HG02852 (cell line): ENCODE measurements around the gene NRIP2.

Source experiments
- ATAC-seq: cut with Tn5 transposase; IDR thresholded peaks from one replicate; pipeline ENCODE4 v1.9.1; 2021; ENCODE audit warnings: mild to moderate bottlenecking, moderate library complexity; ENCODE audit not compliant: unreplicated experiment

The NRIP2 gene

DNA sequence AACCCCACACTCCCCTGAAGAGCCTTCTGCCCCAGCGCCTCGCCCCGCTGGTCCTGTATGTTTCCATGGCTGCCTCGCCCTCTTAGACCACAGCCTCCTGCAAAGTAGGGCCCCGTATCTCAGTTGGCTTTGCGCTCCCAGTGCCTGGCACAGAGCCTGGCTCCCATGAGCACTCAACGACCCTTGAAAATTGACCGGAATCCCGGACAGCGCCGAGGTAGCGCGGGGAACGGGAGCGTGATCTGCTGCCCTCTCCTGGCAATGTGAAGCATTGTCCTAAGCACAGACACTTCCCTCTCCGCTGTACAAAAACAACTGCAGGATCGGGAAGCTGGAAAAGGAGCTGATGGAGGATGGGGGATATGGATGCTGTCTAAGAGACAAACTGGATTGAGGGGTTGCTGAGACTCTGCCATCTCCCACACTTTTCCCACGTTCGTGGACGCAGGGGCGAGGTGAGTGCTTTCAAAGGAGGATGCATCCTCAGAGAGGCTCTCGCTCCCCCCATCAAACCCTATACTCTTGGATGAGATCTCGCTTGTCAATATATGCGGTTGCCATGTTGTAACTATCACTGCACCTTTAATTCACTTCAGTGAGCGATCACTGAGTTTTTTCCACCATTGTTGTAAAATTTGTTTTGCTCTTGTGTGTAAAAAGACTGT is 50.8 kb downstream of the NRIP2 start:
- ATAC-seq: no peak

DNA sequence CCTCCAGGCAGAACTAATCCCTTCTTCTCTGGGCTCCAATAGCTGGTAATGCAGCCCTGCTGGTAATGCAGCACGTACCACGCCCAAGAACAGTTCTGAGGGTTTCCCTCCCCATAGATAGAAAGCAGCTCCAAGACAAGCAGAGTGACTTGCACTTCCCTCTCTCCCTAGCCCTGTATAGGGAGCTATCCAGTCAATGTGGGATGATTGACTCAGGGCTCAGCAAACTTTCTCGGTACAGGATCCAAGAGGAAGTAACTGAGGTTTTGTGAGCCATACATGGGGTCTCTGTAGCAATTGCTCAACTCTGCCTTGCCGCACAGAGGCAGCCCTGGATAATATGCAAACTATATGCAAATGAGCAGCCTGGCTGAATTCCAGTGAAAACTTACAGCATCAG is 55.6 kb downstream of the NRIP2 start:
- no peak for ATAC-seq

DNA sequence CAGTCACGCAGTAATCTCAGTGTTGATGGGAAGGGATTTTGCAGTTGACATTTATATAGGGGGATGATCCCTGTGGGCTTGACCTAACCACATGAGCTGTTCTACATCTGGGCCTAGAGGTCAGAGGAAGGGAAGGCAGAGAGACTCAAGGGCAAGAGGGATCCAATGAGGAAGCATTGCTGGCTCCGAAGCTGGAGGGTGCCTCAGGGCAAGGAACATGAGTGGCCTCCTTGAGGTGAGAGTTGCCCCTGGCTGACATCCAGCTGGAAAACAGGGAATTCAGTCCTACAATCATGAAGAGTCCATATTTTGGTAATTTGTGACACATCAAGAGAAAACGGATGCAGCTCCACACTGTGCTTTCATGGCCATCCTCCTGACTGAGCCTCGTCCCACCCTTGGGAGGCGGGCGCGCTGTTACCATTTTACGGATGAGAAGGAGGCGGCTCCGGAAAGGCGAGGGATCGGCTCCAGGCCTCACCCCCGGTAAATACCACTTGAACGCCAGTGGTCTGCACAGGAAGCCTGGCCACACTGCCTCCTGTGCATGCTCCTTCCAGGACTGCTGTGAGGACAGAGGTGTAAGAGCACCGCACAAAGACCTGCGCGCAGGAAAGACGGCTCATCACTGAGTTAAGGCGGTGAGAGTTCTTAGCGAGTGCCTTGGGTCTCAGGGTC is 58.6 kb downstream of the NRIP2 start:
- no peak for ATAC-seq

DNA sequence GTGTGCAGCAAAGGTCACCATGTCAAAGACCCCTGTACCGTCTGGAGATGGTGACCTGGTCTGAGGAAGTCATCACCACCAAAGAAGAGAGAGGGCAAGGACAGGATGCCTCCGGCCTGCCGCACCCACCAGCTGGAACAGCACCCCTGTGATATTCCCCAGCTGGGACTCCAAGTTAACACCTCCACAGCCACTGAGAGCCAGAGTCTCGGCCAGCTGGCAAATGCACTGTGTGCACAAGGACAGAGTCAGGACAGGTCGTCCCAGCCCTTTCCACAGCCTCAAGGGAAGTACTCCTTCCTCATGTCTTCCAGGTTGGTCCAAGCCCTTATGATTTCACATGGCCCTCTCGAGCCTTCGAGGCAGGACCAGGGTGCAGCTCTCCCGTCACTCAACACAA is 59.4 kb downstream of the NRIP2 start:
- no peak for ATAC-seq
